A549 (cell line): ENCODE data around the gene TMEM183A.

Experiments used
- BHLHE40 ChIP-seq: IDR thresholded peaks from 2 replicates; pipeline ENCODE4 v1.6.1; 2012; ENCODE audit warnings: low read depth, low read length, inconsistent platforms
- CTCF ChIP-seq: fragments of >200 bp; sonication (Bioruptor Twin); formaldehyde crosslinking; IDR thresholded peaks from 3 replicates; pipeline ENCODE4 v1.5.1; 2016
- ESRRA ChIP-seq: fragments of 150-350 bp; IDR thresholded peaks from 2 replicates; pipeline ENCODE4 v1.6.1; 2014; ENCODE audit warnings: mild to moderate bottlenecking, low read length, borderline replicate concordance
- HES2 ChIP-seq: fragments of >200 bp; sonication (Bioruptor Twin); formaldehyde crosslinking; IDR thresholded peaks from 2 replicates; pipeline ENCODE4 v1.6.1; 2016
- MAFK ChIP-seq: fragments of 450-650 bp; IDR thresholded peaks from 2 replicates; pipeline ENCODE4 v1.6.1; 2014; ENCODE audit not compliant: partially characterized antibody
- MYC ChIP-seq: IDR thresholded peaks from 2 replicates; pipeline ENCODE4 v1.6.1; 2012; ENCODE audit warnings: mild to moderate bottlenecking, inconsistent platforms, low read length, improper control_type of control experiment, borderline replicate concordance
- POLR2A ChIP-seq: IDR thresholded peaks from 2 replicates; pipeline ENCODE4 v1.6.1; 2012; ENCODE audit warnings: mild to moderate bottlenecking, low read length
- REST ChIP-seq: fragments of 200-600 bp; sonication (generic); IDR thresholded peaks from 2 replicates; pipeline ENCODE4 v1.6.1; 2016; ENCODE audit warnings: antibody characterized with exemption, mild to moderate bottlenecking, moderate library complexity
- SMC3 ChIP-seq: fragments of >200 bp; sonication (Bioruptor Twin); formaldehyde crosslinking; IDR thresholded peaks from 3 replicates; pipeline ENCODE4 v1.6.1; 2018; ENCODE audit warnings: inconsistent platforms

GRCh38 chr1:203060115-203060514, 52.9 kb downstream of the TMEM183A start:
- no peak for TF ChIP-seq CTCF
- TF ChIP-seq HES2: no peak
- TF ChIP-seq MAFK: no peak
- no peak for TF ChIP-seq SMC3
- no peak for TF ChIP-seq REST
- no peak for TF ChIP-seq MYC
- no peak for TF ChIP-seq POLR2A
- no peak for TF ChIP-seq BHLHE40
- TF ChIP-seq ESRRA: no peak
